HepG2 (cell line): ENCODE measurements around the gene TPP2. TPM values are rescaled to one million over a fixed set of nuclear protein-coding genes. Genes with fewer than 3 reads are reported as not detected.

Experiments
- ATAC-seq: fragments of 200-7000 bp; cut with Tn5 transposase; 3 replicates; pipeline ENCODE4 v1.9.1; 2020; ENCODE audit warnings: mild to moderate bottlenecking, moderate library complexity
- BruUV-seq: library from RNA; stranded (reverse); fragments of 400-500 nt; replicated peaks from 2 replicates; lab custom pipeline; 2021; lab: Mats Ljungman, UMichigan
- CTCF ChIA-PET: fragments of 300-600 bp; formaldehyde crosslinking; extraction: SDS; loops from one replicate; lab custom pipeline; 2021; ENCODE audit warnings: low total read pairs, inconsistent platforms, low intra/inter-chr PET ratio; lab: Yijun Ruan, JAX
- POLR2A ChIA-PET: fragments of 350-600 bp; sonication (Branson Sonifier 250); formaldehyde crosslinking; loops from one replicate; lab custom pipeline; 2020; ENCODE audit warnings: antibody characterized with exemption, inconsistent platforms; lab: Yijun Ruan, JAX
- DNase-seq: peaks from one replicate; pipeline ENCODE4 v3.0.0-alpha.2; 2015; ENCODE audit warnings: low spot score
- FAIRE-seq: peaks from 3 replicates; lab custom pipeline; 2011; peaks lifted over from hg19 to GRCh38; lab: Jason Lieb, UNC
- H2AFZ ChIP-seq: one replicate; pipeline ENCODE4 v1.6.1; 2011; ENCODE audit warnings: low read length, inconsistent platforms
- H3K27ac ChIP-seq: fragments of 300-600 bp; 3 replicates; pipeline ENCODE4 v1.8.0; 2011; ENCODE audit warnings: mixed run types, mild to moderate bottlenecking, mixed read lengths, low read length, inconsistent platforms; ENCODE audit not compliant: insufficient read depth; ENCODE audit errors: extremely low read length
- H3K27me3 ChIP-seq, 2 experiments: fragments of 200-600 bp in 1 of 2; 2 replicates in 1 of 2; 3 replicates in 1 of 2; pipeline versions ENCODE4 v1.6.0 to v1.8.0; 2011; ENCODE audit warnings: low read length in 2 of 2, mild to moderate bottlenecking in 2 of 2, moderate library complexity in 2 of 2, inconsistent platforms in 1 of 2; ENCODE audit not compliant: insufficient read depth in 2 of 2, control insufficient read depth in 1 of 2
- H3K36me3 ChIP-seq, 2 experiments: fragments of 200-600 bp in 1 of 2; replicated peaks in 1 of 2; 2 replicates in 1 of 2; 3 replicates in 1 of 2; pipeline versions ENCODE4 v1.5.1 to v1.8.0; 2011; ENCODE audit warnings: low read length in 2 of 2, inconsistent platforms in 1 of 2; ENCODE audit not compliant: insufficient read depth in 2 of 2, control insufficient read depth in 1 of 2
- H3K4me1 ChIP-seq: 2 replicates; pipeline ENCODE4 v1.5.1; 2012; ENCODE audit warnings: low read length, inconsistent platforms; ENCODE audit not compliant: insufficient read depth
- H3K4me2 ChIP-seq: 2 replicates; pipeline ENCODE4 v1.6.0; 2011; ENCODE audit warnings: low read depth, low read length, inconsistent platforms
- H3K4me3 ChIP-seq, 3 experiments: fragments of 200-600 bp in 1 of 3; sonication (generic), shearing (Covaris generic) in 1 of 3; replicated peaks in 1 of 3; 2 replicates each; pipeline ENCODE4 v1.5.1; 2011 to 2016; ENCODE audit warnings: low read length in 3 of 3, inconsistent platforms in 2 of 3, low read depth in 2 of 3, mild to moderate bottlenecking in 2 of 3, control low read depth in 1 of 3, mixed read lengths in 1 of 3; ENCODE audit not compliant: insufficient read depth in 1 of 3
- H3K79me2 ChIP-seq: one replicate; pipeline ENCODE4 v1.6.1; 2011; ENCODE audit warnings: low read length, inconsistent platforms; ENCODE audit not compliant: insufficient read depth
- H3K9ac ChIP-seq: 2 replicates; pipeline ENCODE4 v1.6.0; 2011; ENCODE audit warnings: mild to moderate bottlenecking, low read depth, low read length, inconsistent platforms; ENCODE audit not compliant: insufficient read depth
- H3K9me3 ChIP-seq: 2 replicates; pipeline ENCODE4 v1.5.1; 2012; ENCODE audit warnings: mild to moderate bottlenecking, low read length
- H4K20me1 ChIP-seq: 2 replicates; pipeline ENCODE4 v1.6.0; 2011; ENCODE audit warnings: inconsistent platforms, mild to moderate bottlenecking, low read length, moderate library complexity; ENCODE audit not compliant: insufficient read depth
- CHD4 ChIP-seq: fragments of 200-600 bp; sonication (generic); IDR thresholded peaks from 2 replicates; pipeline ENCODE4 v1.7.0; 2017; ENCODE audit warnings: mild to moderate bottlenecking, low read length, borderline replicate concordance
- EZH2 ChIP-seq: conservative IDR thresholded peaks from 2 replicates; pipeline ENCODE4 v1.6.1; 2012; ENCODE audit warnings: mild to moderate bottlenecking, low read depth, low read length, moderate library complexity
- FOXK1 ChIP-seq: sonication (generic); formaldehyde crosslinking; IDR thresholded peaks from 2 replicates; pipeline ENCODE4 v1.4.0; 2020; ENCODE audit warnings: low read depth, missing genetic modification reagents, borderline replicate concordance
- HIC2 ChIP-seq: sonication (generic); formaldehyde crosslinking; IDR thresholded peaks from 2 replicates; pipeline ENCODE4 v1.9.0; 2022; ENCODE audit warnings: low read depth, missing genetic modification reagents
- HMGA1 ChIP-seq: sonication (generic); formaldehyde crosslinking; conservative IDR thresholded peaks from 2 replicates; pipeline ENCODE4 v1.4.0; 2020; ENCODE audit warnings: missing genetic modification reagents
- HMGXB3 ChIP-seq: sonication (generic); formaldehyde crosslinking; IDR thresholded peaks from 2 replicates; pipeline ENCODE4 v1.4.0; 2020; ENCODE audit warnings: missing genetic modification reagents, borderline replicate concordance
- KAT7 ChIP-seq: IDR thresholded peaks from 2 replicates; pipeline ENCODE4 v1.6.1; 2018; ENCODE audit warnings: borderline replicate concordance, missing compliant biosample characterization
- KLF9 ChIP-seq: IDR thresholded peaks from 2 replicates; pipeline ENCODE4 v1.6.1; 2016; ENCODE audit warnings: low read depth
- RNF219 ChIP-seq: sonication (generic); formaldehyde crosslinking; IDR thresholded peaks from 2 replicates; pipeline ENCODE4 v1.5.0; 2020; ENCODE audit warnings: mild to moderate bottlenecking, missing genetic modification reagents
- SIN3A ChIP-seq: IDR thresholded peaks from 2 replicates; pipeline ENCODE4 v1.6.1; 2011; ENCODE audit warnings: low read depth, mild to moderate bottlenecking, control low read depth, low read length, borderline replicate concordance
- TMF1 ChIP-seq: sonication (generic); formaldehyde crosslinking; IDR thresholded peaks from 2 replicates; pipeline ENCODE4 v1.8.1; 2022; ENCODE audit warnings: low read depth, missing genetic modification reagents
- ZNF160 ChIP-seq: sonication (generic); formaldehyde crosslinking; IDR thresholded peaks from 2 replicates; pipeline ENCODE4 v1.8.0; 2022; ENCODE audit warnings: mild to moderate bottlenecking, inconsistent platforms, missing genetic modification reagents
- ZNF20 ChIP-seq: sonication (generic); formaldehyde crosslinking; IDR thresholded peaks from 2 replicates; pipeline ENCODE4 v1.4.0; 2020; ENCODE audit warnings: mild to moderate bottlenecking, moderate library complexity, missing genetic modification reagents
- ZNF451 ChIP-seq: sonication (generic); formaldehyde crosslinking; IDR thresholded peaks from 2 replicates; pipeline ENCODE4 v1.5.0; 2020; ENCODE audit warnings: mild to moderate bottlenecking, missing genetic modification reagents
- ZNF484 ChIP-seq: sonication (generic); formaldehyde crosslinking; IDR thresholded peaks from 2 replicates; pipeline ENCODE4 v1.5.1; 2020; ENCODE audit warnings: mild to moderate bottlenecking, low read depth, missing genetic modification reagents, borderline replicate concordance
- ZNF552 ChIP-seq: sonication (generic); formaldehyde crosslinking; IDR thresholded peaks from 2 replicates; pipeline ENCODE4 v1.9.0; 2022; ENCODE audit warnings: missing genetic modification reagents, mild to moderate bottlenecking, borderline replicate concordance
- ZNF781 ChIP-seq: sonication (generic); formaldehyde crosslinking; IDR thresholded peaks from 2 replicates; pipeline ENCODE4 v1.5.1; 2020; ENCODE audit warnings: borderline replicate concordance, mild to moderate bottlenecking, missing genetic modification reagents; ENCODE audit errors: not compliant biosample characterization
- WGBS: methylation state at CpG from one replicate; pipeline ENCODE4 v1.1.6; 2017; ENCODE audit warnings: low lambda C conversion rate; 5-methylcytosine and 5-hydroxymethylcytosine counted together
- in situ Hi-C: cut with HindIII; loops from 2 replicates; pipeline ENCODE4 v1.10.0; 2017; ENCODE audit warnings: low pct_unique_long_range_greater_than_20kb; ENCODE audit not compliant: extremely low pct_ligation_motif_present
- intact Hi-C: fragments of 100-400 bp; cut with micrococcal nuclease; formaldehyde crosslinking; loops from one replicate; pipeline ENCODE4 v1.10.0; 2022; ENCODE audit not compliant: unreplicated experiment
- polyA plus RNA-seq, 8 experiments: library from polyadenylated mRNA; depleted of rRNA in 3 of 8; stranded (reverse) in 7 of 8; unstranded in 1 of 8; fragments of >200 nt; fragmentation: Illumina TruSeq in 4 of 8; extraction: Trizol in 4 of 8; gene quantifications; 2 replicates each; pipeline versions ENCODE4 v1.2.1 to v1.2.3, GENCODE V29; 2011 to 2016; ENCODE audit warnings: low read depth in 4 of 8, missing spikeins in 1 of 8, mixed read lengths in 1 of 8; ENCODE audit not compliant: insufficient read depth in 1 of 8
- total RNA-seq, 5 experiments: library from RNA; depleted of rRNA; stranded (reverse); fragments of >200 nt; fragmentation: Illumina TruSeq; extraction: Trizol; gene quantifications; 2 replicates each; pipeline ENCODE4 v1.2.3, GENCODE V29; 2016; ENCODE audit warnings: low read depth in 1 of 5

Gene TPP2
- total and polyA plus RNA-seq, 2 of the 13 experiments (the other 11 are each of a cell fraction or from before 2014, with no cell fraction given): 16.4 to 52.1 TPM

GRCh38 chr13:102651392-102651791 lies 54.6 kb downstream of the TPP2 start (continued):
- TF ChIP-seq RNF219 (CRISPR knock-in tag): no peak
- no peak for TF ChIP-seq CHD4
- no peak for TF ChIP-seq TMF1
- no peak for TF ChIP-seq SIN3A
- TF ChIP-seq ZNF484 (CRISPR knock-in tag): no peak
- no peak for TF ChIP-seq KLF9
- no peak for TF ChIP-seq HMGA1 (CRISPR knock-in tag)
- no peak for TF ChIP-seq ZNF781 (CRISPR knock-in tag)
- no peak for TF ChIP-seq KAT7 (CRISPR knock-in tag)

- H3K4me3 ChIP-seq: no peak overlapping the region
- H3K36me3 ChIP-seq: peaks cover 3 to 27% of the 10 kb centered on the region in 2 experiments
- H3K27me3 ChIP-seq: no peaks in the 10 kb centered on the region
- no peak for FAIRE-seq
- H3K4me2 ChIP-seq: no peak overlapping the region
- no peaks in the 10 kb centered on the region for H3K9me3 ChIP-seq
- intact Hi-C loops: no loop called here
- TF ChIP-seq ZNF20 (CRISPR knock-in tag): no peak
- TF ChIP-seq FOXK1 (CRISPR knock-in tag): no peak
- TF ChIP-seq ZNF451: no peak
- no peak for TF ChIP-seq HMGXB3 (CRISPR knock-in tag)
- TF ChIP-seq ZNF552 (CRISPR knock-in tag): no peak
- TF ChIP-seq EZH2: no peak
- no peak for TF ChIP-seq ZNF160 (CRISPR knock-in tag)
- no peak for TF ChIP-seq HIC2
- H3K79me2 ChIP-seq: no peaks in the 10 kb centered on the region
- no peak overlapping the region for H3K9ac ChIP-seq
- no peak overlapping the region for H2AFZ ChIP-seq
- BruUV-seq: no TSS peak
- 98% methylated on average over 5 of the region's 5 CpGs for WGBS
- ChIA-PET POLR2A (no interaction called here), CTCF (no interaction called here)
- H3K27ac ChIP-seq: no peak overlapping the region
- DNase-seq: no peak
- in situ Hi-C loops: no loop called here
- H3K4me1 ChIP-seq: no peaks in the 10 kb centered on the region
- ATAC-seq: no peak
- no peaks in the 10 kb centered on the region for H4K20me1 ChIP-seq
These were observed 55.1 kb downstream of the TPP2 start for GRCh38 chr13:102651892-102652291.
